Endothelial cell (in vitro differentiated cells): Measurements from ENCODE around the gene CCDC137. TPM values are rescaled to one million over a fixed set of nuclear protein-coding genes. Genes with fewer than 3 reads are reported as not detected.

Experiments used
- DNase-seq: peaks from one replicate; pipeline ENCODE4 v3.0.0; 2021; ENCODE audit warnings: low spot score
- H3K27ac Mint-ChIP-seq: one replicate; pipeline ENCODE4 v1.8.0; 2021; ENCODE audit warnings: mixed read lengths, inconsistent platforms; ENCODE audit not compliant: unreplicated experiment
- H3K27me3 Mint-ChIP-seq: one replicate; pipeline ENCODE4 v1.8.0; 2021; ENCODE audit warnings: mild to moderate bottlenecking, moderate library complexity, mixed read lengths, inconsistent platforms; ENCODE audit not compliant: unreplicated experiment
- H3K36me3 Mint-ChIP-seq: one replicate; pipeline ENCODE4 v1.8.0; 2021; ENCODE audit warnings: mild to moderate bottlenecking, low read depth, mixed read lengths, inconsistent platforms; ENCODE audit not compliant: unreplicated experiment
- H3K4me1 Mint-ChIP-seq: one replicate; pipeline ENCODE4 v1.8.0; 2021; ENCODE audit warnings: mild to moderate bottlenecking, mixed read lengths, inconsistent platforms; ENCODE audit not compliant: unreplicated experiment
- H3K4me3 Mint-ChIP-seq: one replicate; pipeline ENCODE4 v1.8.0; 2021; ENCODE audit warnings: mild to moderate bottlenecking, mixed read lengths, inconsistent platforms; ENCODE audit not compliant: unreplicated experiment
- H3K9me3 Mint-ChIP-seq: one replicate; pipeline ENCODE4 v1.8.0; 2021; ENCODE audit warnings: mixed read lengths, inconsistent platforms; ENCODE audit not compliant: unreplicated experiment
- total RNA-seq: library from RNA; stranded (reverse); fragmentation: NEBNext Ultra II Directional; extraction: Animal tissue kit (Norgen Biotek cat#: 25700); gene quantifications from one replicate; pipeline ENCODE4 v1.2.1, GENCODE V29; 2021; ENCODE audit not compliant: unreplicated experiment
- TF ChIP-seq, protein P1 (sequence below): fragments of 200-600 bp; sonication (generic); IDR thresholded peaks from one replicate; pipeline ENCODE4 v1.5.0; 2021; ENCODE audit warnings: antibody characterized with exemption; ENCODE audit not compliant: unreplicated experiment

Gene CCDC137
- total RNA-seq, 1 donor from 2014 or later, result 31.8 TPM

DNA sequence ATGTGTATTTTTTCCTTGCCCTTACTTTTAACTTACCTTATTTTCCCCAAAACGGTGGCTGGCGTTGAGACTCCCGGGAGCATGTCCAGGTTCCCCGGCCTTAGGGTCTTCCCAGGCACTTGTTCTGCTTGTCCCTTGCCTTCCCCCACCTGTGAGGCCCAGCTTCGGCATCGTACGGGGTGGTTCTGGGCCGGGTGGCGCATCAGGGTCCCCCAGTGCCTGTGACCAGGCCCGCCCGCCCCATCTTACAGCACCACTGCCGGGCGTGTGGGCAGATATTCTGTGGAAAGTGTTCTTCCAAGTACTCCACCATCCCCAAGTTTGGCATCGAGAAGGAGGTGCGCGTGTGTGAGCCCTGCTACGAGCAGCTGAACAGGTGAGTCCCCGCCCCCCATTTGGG lies 24.7 kb downstream of the CCDC137 start:
- H3K9me3 Mint-ChIP-seq, result no peaks in the 10 kb centered on the region
- TF ChIP-seq, protein P1, sequence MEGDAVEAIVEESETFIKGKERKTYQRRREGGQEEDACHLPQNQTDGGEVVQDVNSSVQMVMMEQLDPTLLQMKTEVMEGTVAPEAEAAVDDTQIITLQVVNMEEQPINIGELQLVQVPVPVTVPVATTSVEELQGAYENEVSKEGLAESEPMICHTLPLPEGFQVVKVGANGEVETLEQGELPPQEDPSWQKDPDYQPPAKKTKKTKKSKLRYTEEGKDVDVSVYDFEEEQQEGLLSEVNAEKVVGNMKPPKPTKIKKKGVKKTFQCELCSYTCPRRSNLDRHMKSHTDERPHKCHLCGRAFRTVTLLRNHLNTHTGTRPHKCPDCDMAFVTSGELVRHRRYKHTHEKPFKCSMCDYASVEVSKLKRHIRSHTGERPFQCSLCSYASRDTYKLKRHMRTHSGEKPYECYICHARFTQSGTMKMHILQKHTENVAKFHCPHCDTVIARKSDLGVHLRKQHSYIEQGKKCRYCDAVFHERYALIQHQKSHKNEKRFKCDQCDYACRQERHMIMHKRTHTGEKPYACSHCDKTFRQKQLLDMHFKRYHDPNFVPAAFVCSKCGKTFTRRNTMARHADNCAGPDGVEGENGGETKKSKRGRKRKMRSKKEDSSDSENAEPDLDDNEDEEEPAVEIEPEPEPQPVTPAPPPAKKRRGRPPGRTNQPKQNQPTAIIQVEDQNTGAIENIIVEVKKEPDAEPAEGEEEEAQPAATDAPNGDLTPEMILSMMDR, result no peak
- peaks cover 3% of the 10 kb centered on the region for H3K4me1 Mint-ChIP-seq
- H3K27me3 Mint-ChIP-seq, result peaks cover 19% of the 10 kb centered on the region
- no peak for DNase-seq
- H3K36me3 Mint-ChIP-seq, result peaks cover 36% of the 10 kb centered on the region
- peak overlapping the region; percentile 18 for H3K27ac Mint-ChIP-seq
- peak overlapping the region; percentile 37 for H3K4me3 Mint-ChIP-seq

DNA sequence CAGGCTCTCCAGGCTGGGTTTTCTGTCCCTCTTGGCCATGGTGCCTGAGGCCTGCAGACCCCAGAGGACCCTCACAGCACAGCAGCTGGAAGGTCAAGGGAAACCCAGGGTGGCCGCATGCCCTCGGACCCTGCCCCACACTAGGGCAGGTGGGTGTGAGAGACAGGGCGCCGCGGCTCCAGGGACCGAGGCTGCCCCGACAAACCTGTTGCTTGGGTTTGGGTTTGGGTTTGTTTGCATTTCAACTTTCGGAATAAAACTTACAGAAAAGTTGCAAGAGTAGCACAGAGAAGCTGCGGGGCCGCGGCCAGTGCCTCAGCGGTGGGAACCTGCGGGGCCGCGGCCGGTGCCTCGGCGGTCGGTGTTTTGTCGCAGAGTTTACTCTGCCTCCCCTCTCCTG lies 25.1 kb downstream of the CCDC137 start:
- H3K27me3 Mint-ChIP-seq, result peaks cover 19% of the 10 kb centered on the region
- peak overlapping the region; percentile 67 for H3K4me3 Mint-ChIP-seq
- no peak for DNase-seq
- no peaks in the 10 kb centered on the region for H3K9me3 Mint-ChIP-seq
- H3K4me1 Mint-ChIP-seq, result peaks cover 3% of the 10 kb centered on the region
- H3K36me3 Mint-ChIP-seq, result peaks cover 33% of the 10 kb centered on the region
- TF ChIP-seq, protein P1, result no peak
- H3K27ac Mint-ChIP-seq, result no peak overlapping the region

DNA sequence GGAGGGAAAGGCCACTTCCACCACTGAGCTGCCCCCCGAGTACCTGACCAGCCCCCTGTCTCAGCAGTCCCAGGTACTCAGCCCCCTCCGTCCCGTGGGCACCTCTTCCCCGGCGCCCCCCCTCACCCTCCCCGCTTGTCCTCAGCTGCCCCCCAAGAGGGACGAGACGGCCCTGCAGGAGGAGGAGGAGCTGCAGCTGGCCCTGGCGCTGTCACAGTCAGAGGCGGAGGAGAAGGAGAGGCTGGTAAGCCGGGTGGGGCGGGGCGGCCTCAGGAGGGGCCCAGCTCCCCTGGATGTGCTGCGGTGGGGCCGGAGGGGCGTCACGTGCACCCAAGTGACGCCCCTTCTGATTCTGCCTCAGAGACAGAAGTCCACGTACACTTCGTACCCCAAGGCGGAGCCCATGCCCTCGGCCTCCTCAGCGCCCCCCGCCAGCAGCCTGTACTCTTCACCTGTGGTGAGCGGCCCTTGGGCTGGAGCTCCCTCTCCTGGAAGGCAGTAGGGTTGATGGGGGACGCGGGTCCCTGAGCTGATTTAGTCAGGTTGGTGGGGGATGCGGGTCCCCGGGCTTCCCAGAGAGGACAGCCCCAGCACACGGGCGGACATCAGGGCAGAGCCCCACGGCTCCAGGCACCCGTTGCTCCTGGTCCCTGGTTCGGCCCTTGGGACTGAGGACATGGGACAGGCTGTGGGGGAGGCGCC lies 27.1 kb downstream of the CCDC137 start:
- H3K9me3 Mint-ChIP-seq, result no peaks in the 10 kb centered on the region
- H3K4me3 Mint-ChIP-seq, result no peak overlapping the region
- H3K27ac Mint-ChIP-seq, result no peak overlapping the region
- peaks cover 3% of the 10 kb centered on the region for H3K4me1 Mint-ChIP-seq
- peaks cover 37% of the 10 kb centered on the region for H3K36me3 Mint-ChIP-seq
- TF ChIP-seq, protein P1, result no peak
- H3K27me3 Mint-ChIP-seq, result peaks cover 13% of the 10 kb centered on the region
- DNase-seq, result no peak

DNA sequence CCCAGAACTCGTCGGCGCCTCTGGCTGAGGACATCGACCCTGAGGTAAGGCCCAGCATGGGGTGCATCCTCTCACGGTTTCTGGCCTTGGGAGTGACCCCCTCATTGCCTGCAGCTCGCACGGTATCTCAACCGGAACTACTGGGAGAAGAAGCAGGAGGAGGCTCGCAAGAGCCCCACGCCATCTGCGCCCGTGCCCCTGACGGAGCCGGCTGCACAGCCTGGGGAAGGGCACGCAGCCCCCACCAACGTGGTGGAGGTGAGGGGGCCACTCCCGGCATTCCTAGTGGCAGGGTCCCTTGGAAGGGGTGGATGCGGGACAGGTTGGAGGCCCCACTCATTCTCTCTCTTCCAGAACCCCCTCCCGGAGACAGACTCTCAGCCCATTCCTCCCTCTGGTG lies 28.3 kb downstream of the CCDC137 start:
- H3K9me3 Mint-ChIP-seq, result no peaks in the 10 kb centered on the region
- TF ChIP-seq, protein P1, result no peak
- no peaks in the 10 kb centered on the region for H3K4me1 Mint-ChIP-seq
- no peak overlapping the region for H3K4me3 Mint-ChIP-seq
- peaks cover 5% of the 10 kb centered on the region for H3K27me3 Mint-ChIP-seq
- DNase-seq, result no peak
- H3K27ac Mint-ChIP-seq, result no peak overlapping the region
- H3K36me3 Mint-ChIP-seq, result peaks cover 26% of the 10 kb centered on the region

DNA sequence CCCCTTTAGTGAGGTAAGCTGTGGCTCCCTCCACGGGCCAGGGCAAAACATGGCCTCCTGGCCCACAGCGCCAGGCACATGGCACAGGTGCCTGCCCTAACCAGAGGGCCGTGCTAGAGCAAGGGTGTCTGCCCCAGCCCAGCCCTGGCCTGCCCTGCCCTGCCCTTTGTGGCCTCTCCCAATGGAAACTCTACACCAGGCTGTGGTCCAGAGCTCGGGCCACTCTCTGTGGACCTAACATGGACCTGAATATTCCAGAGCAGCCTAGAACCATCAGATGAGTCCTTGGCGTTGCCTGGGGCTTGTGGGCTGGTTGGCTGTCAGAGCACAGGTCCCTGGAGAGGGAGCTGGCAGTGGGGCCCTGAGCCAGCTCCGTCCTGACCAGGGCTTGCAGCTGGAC lies 28.7 kb downstream of the CCDC137 start:
- Mint-ChIP-seq H3K4me3 (no peak overlapping the region), H3K27me3 (peaks cover 5% of the 10 kb centered on the region), H3K27ac (no peak overlapping the region), H3K36me3 (peaks cover 22% of the 10 kb centered on the region), H3K4me1 (no peaks in the 10 kb centered on the region), H3K9me3 (no peaks in the 10 kb centered on the region)
- DNase-seq, result no peak
- TF ChIP-seq, protein P1, result no peak
